GM18907 (cell line): ENCODE data around the gene MAPK10.

Source experiments
- ATAC-seq: cut with Tn5 transposase; IDR thresholded peaks from one replicate; pipeline ENCODE4 v1.9.1; 2021; ENCODE audit warnings: mild to moderate bottlenecking, moderate library complexity; ENCODE audit not compliant: unreplicated experiment

MAPK10 gene

GRCh38 chr4:86359944-86360478, at the start of gene MAPK10:
TSS of gene MAPK10 (minus strand) at chr4:86360053.
- ATAC-seq = peak; percentile 99

- no peak for ATAC-seq
Observed at GRCh38 chr4:86403575-86403974, 43.7 kb upstream of the MAPK10 start.

GRCh38 chr4:86401826-86402225, 42.0 kb upstream of the MAPK10 start:
- no peak for ATAC-seq

- no peak for ATAC-seq
Observed at GRCh38 chr4:86400216-86400615, 40.4 kb upstream of the MAPK10 start.

- peak; percentile 86 for ATAC-seq
Observed at GRCh38 chr4:86398187-86398586, 38.3 kb upstream of the MAPK10 start.

- ATAC-seq = no peak
Observed at GRCh38 chr4:86393749-86394148, 33.9 kb upstream of the MAPK10 start.

GRCh38 chr4:86389664-86390063, 29.8 kb upstream of the MAPK10 start:
- no peak for ATAC-seq

GRCh38 chr4:86388252-86388651, 28.4 kb upstream of the MAPK10 start:
- ATAC-seq = no peak

- ATAC-seq = no peak
Observed at GRCh38 chr4:86386817-86387415, 27.1 kb upstream of the MAPK10 start.

GRCh38 chr4:86386201-86386600, 26.3 kb upstream of the MAPK10 start:
- ATAC-seq = no peak

- ATAC-seq = no peak
Observed at GRCh38 chr4:86381431-86381830, 21.6 kb upstream of the MAPK10 start.

- no peak for ATAC-seq
Observed at GRCh38 chr4:86380181-86380724, 20.4 kb upstream of the MAPK10 start.

GRCh38 chr4:86376850-86377249, 17.0 kb upstream of the MAPK10 start:
- no peak for ATAC-seq

GRCh38 chr4:86368433-86368832, 8.6 kb upstream of the MAPK10 start:
- no peak for ATAC-seq

GRCh38 chr4:86367577-86367976, 7.7 kb upstream of the MAPK10 start:
- ATAC-seq = no peak

GRCh38 chr4:86366920-86367319, 7.1 kb upstream of the MAPK10 start:
- ATAC-seq = no peak

GRCh38 chr4:86362510-86362909, 2.7 kb upstream of the MAPK10 start:
- no peak for ATAC-seq

- no peak for ATAC-seq
Observed at GRCh38 chr4:86358257-86358656, 1.6 kb downstream of the MAPK10 start.

GRCh38 chr4:86357608-86358007, 2.2 kb downstream of the MAPK10 start:
- ATAC-seq = no peak

GRCh38 chr4:86356425-86357210, 3.2 kb downstream of the MAPK10 start:
- ATAC-seq = no peak

- no peak for ATAC-seq
Observed at GRCh38 chr4:86354390-86354789, 5.5 kb downstream of the MAPK10 start.

GRCh38 chr4:86346320-86346719, 13.5 kb downstream of the MAPK10 start:
- no peak for ATAC-seq
